Epithelial cell of proximal tubule (primary cell): Measurements from ENCODE around the gene EYA2. TPM values are rescaled to one million over a fixed set of nuclear protein-coding genes. Genes with fewer than 3 reads are reported as not detected.
A peak's percentile ranks its signal among the peaks of the same experiment; 100 is the strongest.

Source experiments
- DNase-seq: peaks from one replicate; pipeline ENCODE4 v3.0.0-alpha.2; 2011; ENCODE audit warnings: low read depth
- H3K4me3 ChIP-seq: 2 replicates; pipeline ENCODE4 v1.5.1; 2011; ENCODE audit warnings: low read depth, mild to moderate bottlenecking, low read length
- CTCF ChIP-seq: conservative IDR thresholded peaks from 2 replicates; pipeline ENCODE4 v1.5.1; 2012; ENCODE audit warnings: low read depth, mild to moderate bottlenecking, low read length
- total RNA-seq: library from RNA; depleted of rRNA; stranded (reverse); fragments of >200 nt; gene quantifications from 2 replicates; pipeline ENCODE4 v1.2.3, GENCODE V29; 2015

The EYA2 gene
- total RNA-seq, 1 donor from 2014 or later: not detected

- TF ChIP-seq CTCF: no peak
- no peak for DNase-seq
- no peak overlapping the region for H3K4me3 ChIP-seq
Measured at GRCh38 chr20:46951840-46952497, 57.3 kb downstream of the EYA2 start.

GRCh38 chr20:46953596-46953995 is 59.0 kb downstream of the EYA2 start:
- H3K4me3 ChIP-seq: no peak overlapping the region
- DNase-seq: no peak
- no peak for TF ChIP-seq CTCF

GRCh38 chr20:46954490-46955038 is 59.9 kb downstream of the EYA2 start:
- TF ChIP-seq CTCF: no peak
- H3K4me3 ChIP-seq: no peak overlapping the region
- no peak for DNase-seq

- no peak for DNase-seq
- no peak overlapping the region for H3K4me3 ChIP-seq
- no peak for TF ChIP-seq CTCF
Measured at GRCh38 chr20:46955601-46956556, 61.2 kb downstream of the EYA2 start.

- no peak overlapping the region for H3K4me3 ChIP-seq
- peak; percentile 12 for DNase-seq
- TF ChIP-seq CTCF: no peak
Measured at GRCh38 chr20:46959081-46959692, 64.5 kb downstream of the EYA2 start.

GRCh38 chr20:46959821-46960220 is 65.2 kb downstream of the EYA2 start:
- TF ChIP-seq CTCF: no peak
- no peak overlapping the region for H3K4me3 ChIP-seq
- no peak for DNase-seq
